CD1c-positive myeloid dendritic cell (primary cell): ENCODE results near the gene CSTPP1.
"Not testable (repeated sequence)": the region's sequence is repeated elsewhere in the genome, so short reads cannot be mapped to it uniquely, and the experiment has no call there.

Source experiments
- DNase-seq: peaks from one replicate; pipeline ENCODE4 v3.0.0-alpha.2; 2016; ENCODE audit errors: extremely low spot score

CSTPP1 gene

DNA sequence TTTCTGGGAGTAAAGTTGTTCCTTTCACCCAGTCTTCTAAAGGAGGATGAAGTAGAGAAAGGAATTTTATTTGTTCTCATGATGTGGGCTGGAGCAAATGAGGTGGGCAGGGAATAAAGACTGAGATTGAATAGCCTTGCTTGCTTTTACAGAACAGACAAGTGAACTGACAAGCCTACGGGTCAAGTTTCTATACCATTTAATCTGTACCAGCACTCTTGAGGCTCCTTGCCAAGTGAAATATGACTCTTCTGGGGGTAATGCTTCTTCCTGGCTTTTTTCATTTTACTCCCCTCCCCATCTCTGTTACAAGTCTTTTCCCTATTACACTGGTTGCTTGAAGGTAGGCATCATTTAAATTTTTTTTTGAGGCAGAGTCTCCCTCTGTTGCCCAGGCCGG is 54.8 kb downstream of the CSTPP1 start:
- DNase-seq = no peak

GRCh38 chr11:46992386-46992785 is 55.8 kb downstream of the CSTPP1 start:
- not testable (repeated sequence) for DNase-seq

- DNase-seq = not testable (repeated sequence)
These were observed 61.2 kb downstream of the CSTPP1 start for GRCh38 chr11:46997796-46998195.

- no peak for DNase-seq
These were observed 62.7 kb downstream of the CSTPP1 start for GRCh38 chr11:46999217-46999616.

DNA sequence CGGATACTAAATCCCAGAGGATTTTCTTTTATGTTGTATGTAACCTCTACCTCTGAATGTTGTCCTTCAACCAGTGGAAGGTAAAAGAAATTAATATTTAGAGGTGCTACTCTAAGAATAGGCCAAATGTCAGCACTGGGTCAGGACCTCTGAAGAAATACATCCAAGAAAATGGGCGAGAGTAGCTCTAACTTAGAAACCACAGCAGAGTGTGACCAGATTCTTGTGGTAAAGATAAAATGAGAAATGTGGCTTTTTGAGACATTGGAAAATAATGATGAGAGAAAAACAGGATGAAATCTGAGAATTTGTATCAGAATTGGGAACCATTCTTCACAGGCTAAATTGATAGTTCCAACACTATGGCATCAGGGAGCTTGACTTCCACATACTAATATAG is 63.5 kb downstream of the CSTPP1 start:
- DNase-seq = no peak

DNA sequence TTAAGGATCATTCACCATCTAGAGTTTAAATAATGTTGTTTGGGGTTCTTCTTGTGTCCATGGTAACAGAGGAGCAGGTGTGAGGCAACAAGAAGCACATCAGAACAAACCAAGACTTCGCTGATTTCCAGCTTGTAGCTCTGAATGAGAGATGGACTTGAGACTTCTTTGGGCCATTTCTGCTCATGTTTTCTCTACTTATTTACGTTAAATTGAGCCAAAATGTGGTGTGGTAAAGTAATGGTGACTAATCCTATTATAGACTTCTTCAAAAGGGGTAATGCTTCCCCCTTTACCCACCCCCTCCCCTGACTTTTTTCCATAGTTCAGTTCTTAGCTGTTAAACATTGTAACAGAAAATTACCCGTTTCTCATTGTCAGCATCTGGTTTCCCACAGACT is 65.2 kb downstream of the CSTPP1 start:
- peak; percentile 22 for DNase-seq

DNA sequence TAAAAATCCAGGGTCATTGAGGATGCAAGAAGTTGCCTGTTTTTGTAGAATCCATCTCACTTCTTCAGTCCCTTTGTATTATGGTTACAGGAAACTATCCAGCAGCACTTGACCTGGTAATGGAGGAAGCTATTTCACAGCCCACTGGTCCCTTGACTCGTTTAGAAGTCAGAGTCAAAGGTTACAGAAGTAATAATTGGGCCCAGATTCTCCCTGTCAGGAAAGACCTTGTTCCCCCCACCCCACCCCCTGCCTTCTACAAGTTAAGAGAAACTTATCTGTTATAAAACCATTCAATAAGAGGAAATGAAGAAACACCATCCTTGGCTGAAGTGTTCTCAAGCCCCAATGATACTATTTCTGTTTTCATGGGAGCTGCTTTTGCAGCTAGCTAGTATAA is 65.8 kb downstream of the CSTPP1 start:
- DNase-seq = peak; percentile 17

- DNase-seq = peak; percentile 50
These were observed 66.8 kb downstream of the CSTPP1 start for GRCh38 chr11:47003180-47003877.

DNA sequence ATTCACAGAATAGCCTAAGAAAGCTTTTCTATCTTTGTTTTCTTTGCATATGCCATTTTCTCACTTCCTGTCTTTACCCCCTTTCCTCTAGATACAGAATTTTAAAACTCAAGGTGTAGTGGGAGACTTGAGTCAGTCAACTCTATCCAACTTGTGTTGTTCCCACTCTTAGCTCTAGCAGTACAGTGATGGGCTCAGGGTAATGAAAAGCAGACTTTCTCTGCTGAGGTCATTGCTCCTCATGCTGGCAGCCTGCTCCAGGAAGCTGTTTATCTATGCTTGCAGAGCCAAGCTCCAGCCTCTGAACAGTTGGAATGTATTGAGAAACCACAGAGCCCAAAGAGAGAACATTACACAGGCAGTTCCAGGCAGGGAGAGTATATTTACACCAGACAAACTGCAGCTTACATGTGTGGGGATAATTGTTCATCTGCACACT is 68.1 kb downstream of the CSTPP1 start:
- DNase-seq = no peak

DNA sequence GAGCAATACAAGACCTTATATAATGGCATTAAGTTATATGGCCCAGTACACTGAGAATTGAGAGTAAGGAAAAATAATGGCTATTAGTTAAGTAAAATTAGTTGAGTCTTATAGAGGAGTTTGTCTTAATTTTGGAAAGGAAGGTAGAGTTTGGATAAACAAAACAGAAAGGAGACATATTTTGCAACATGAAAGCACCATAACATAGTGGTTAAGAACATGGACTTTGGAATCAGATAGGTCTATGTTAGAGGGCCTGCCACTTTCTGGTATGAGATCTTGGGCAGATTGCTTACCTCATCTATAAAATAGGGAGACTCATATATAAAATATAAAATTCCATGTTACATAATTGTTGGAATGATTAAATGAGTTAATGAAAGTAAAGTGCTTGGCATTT is 68.9 kb downstream of the CSTPP1 start:
- DNase-seq = no peak

- no peak for DNase-seq
These were observed 71.0 kb downstream of the CSTPP1 start for GRCh38 chr11:47007579-47007978.

GRCh38 chr11:47010179-47010578 is 73.6 kb downstream of the CSTPP1 start:
- no peak for DNase-seq

GRCh38 chr11:47014097-47014496 is 77.5 kb downstream of the CSTPP1 start:
- DNase-seq = no peak

DNA sequence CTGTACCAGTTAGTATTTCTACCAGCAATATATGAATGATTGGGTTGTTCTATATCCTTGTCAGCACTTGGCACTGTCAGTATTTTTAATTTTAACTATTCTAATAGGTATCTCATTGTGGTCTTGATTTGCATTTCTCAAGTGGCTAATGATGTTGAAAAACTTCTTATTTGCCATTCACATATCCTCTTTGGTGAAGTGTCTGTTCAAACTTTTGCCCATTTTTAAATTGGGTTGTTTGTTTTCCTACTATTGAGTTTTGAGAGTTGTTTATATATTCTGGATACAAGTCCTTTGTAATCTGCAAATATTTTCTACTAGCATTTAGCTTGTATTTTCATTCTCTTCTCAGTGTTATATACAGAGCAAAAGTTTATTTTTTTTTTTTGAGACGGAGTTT is 82.1 kb downstream of the CSTPP1 start:
- no peak for DNase-seq

DNA sequence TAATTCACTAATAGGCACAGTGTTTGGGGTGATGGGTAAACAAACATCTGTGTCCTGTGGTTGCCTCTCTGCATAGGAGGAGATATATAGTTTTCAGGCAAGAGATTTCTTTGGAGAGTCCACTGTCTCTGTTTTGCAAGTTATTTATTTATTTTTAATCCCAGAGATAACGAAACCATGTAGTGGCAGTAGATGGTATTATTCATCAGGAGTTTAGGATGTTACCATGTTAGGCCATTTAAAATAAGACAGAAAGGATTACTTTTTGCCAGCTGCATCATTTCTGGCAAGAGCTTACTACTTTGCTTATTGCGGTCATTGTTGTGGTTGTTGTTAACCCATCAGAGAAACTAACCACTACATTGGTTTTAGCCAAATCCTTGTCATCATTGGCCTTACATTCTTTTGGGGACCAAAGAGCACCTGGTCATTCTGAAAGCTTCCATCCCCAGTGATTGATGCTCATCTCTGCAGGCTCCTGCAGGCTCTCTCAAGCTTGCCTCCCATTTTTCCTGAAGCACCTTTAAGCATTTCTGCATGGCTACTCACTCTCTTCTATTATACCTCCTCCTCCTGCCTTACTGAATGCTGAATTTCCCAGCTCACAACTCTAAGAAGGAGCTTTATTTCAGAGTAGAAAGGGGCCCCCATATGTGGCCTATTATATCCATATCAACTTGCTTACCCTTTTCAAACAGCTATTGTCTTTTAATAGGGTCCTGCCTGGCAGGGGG is 84.4 kb downstream of the CSTPP1 start:
- DNase-seq = no peak

DNA sequence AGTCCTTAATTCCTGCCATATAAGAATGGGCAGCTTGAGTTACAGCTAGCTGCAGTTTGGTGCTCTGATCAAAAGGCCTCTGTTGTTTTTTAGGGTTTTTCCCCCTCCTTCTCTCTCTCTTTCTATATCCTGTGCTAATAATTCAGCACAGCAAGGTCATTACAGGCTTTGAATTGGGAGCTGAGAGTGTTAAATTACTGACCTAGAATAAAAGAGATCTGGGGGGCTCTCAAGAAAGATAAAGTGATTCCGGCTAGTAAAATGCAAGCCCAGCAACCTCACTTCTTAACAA is 84.9 kb downstream of the CSTPP1 start:
- no peak for DNase-seq

DNA sequence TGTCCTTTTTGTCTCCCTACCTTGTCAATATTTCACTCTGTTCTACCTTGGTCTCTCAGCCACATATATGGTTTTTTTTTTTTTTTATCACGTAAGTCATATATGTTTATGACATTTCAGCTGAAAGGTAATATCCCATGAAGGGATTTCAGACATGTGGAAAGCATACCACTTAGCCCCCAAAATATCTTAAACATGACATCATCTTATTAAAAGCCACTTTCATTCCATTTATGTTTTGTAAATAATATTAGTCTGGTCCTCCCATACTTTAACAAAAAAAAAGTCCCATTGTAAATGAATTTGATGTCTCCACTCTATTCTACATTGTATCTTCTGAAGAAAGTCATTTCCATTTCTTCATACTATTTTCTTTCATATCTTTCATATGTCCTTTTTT is 85.4 kb downstream of the CSTPP1 start:
- no peak for DNase-seq

GRCh38 chr11:47028195-47029093 is 91.9 kb downstream of the CSTPP1 start:
- DNase-seq = no peak

GRCh38 chr11:47033439-47033838 is 96.9 kb downstream of the CSTPP1 start:
- no peak for DNase-seq

DNA sequence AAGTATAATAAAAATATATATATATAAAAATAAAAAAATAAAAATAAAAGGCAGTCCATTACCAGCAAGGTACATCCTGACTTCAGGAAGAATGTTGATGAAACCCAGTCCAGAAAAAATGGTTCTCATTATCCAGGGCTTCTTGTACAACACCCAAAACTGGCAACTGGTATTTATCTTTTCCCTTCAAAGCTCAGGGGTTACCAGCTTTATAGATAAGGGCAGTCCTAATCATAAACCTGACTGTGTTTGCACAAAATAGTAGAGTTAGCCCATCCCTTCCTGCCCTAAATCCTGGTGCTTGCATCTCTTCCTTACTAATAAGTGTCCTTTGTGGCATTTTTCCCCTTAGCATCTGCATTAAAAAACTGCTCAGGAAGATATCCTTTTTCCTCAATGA is 97.5 kb downstream of the CSTPP1 start:
- no peak for DNase-seq

- no peak for DNase-seq
These were observed 98.5 kb downstream of the CSTPP1 start for GRCh38 chr11:47035108-47035507.

DNA sequence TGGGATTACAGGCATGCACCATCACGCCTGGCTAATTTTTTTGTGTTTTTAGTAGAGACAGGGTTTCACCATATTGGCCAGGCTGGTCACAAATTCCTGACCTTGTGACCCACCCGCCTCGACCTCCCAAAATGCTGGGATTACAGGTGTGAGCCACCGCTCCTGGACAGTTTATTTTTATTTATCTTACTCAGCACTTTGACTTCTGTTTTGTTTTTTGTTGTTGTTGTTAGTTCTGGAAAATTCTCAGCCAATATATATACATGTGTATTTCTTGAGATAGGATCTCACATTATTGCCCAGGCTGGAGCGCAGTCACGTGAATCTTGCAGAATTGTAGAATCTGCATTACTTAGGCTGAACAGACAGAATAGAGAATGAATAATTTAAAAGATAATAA is 107.6 kb downstream of the CSTPP1 start:
- DNase-seq = no peak

GRCh38 chr11:47047972-47048371 is 111.4 kb downstream of the CSTPP1 start:
- DNase-seq = no peak
